Measurements from ENCODE around the gene RNF11. TPM values are rescaled to one million over a fixed set of nuclear protein-coding genes. Genes with fewer than 3 reads are reported as not detected.

Gene RNF11
- total RNA-seq, 1 donor from 2014 or later, result 126 TPM

- Histone ChIP-seq H3K27ac (ENCODE audit: low read depth, low read length) (no peak overlapping the region), H2AFZ (ENCODE audit: low read depth, low read length) (no peak overlapping the region), H3K4me1 (ENCODE audit: insufficient read depth, low read length) (peaks cover 13% of the 10 kb centered on the region), H3K36me3 (ENCODE audit: insufficient read depth, low read length) (no peaks in the 10 kb centered on the region), H3K27me3 (ENCODE audit: insufficient read depth, low read length) (no peaks in the 10 kb centered on the region), H3K4me3 (ENCODE audit: insufficient read depth, low read depth, low read length) (no peak overlapping the region), H3K9ac (ENCODE audit: low read length) (no peak overlapping the region), H3K4me2 (ENCODE audit: low read length) (no peak overlapping the region), H4K20me1 (ENCODE audit: insufficient read depth, low read length) (no peaks in the 10 kb centered on the region), H3K9me3 (ENCODE audit: insufficient read depth, low read depth, low read length) (no peaks in the 10 kb centered on the region), H3K79me2 (ENCODE audit: insufficient read depth, low read length) (no peaks in the 10 kb centered on the region)
- no peaks in the 10 kb centered on the region for H3K36me3 Mint-ChIP-seq (ENCODE audit: low read depth, unreplicated experiment)
- H3K27ac Mint-ChIP-seq (ENCODE audit: unreplicated experiment), result no peak overlapping the region
- H3K4me3 Mint-ChIP-seq (ENCODE audit: unreplicated experiment), result no peak overlapping the region
- peaks cover 16% of the 10 kb centered on the region for H3K4me1 Mint-ChIP-seq (ENCODE audit: low read depth, unreplicated experiment)
- FAIRE-seq (no peak), DNase-seq (ENCODE audit: low read depth) (no peak)
- H3K27me3 Mint-ChIP-seq (ENCODE audit: low read depth, unreplicated experiment), result peaks cover 3% of the 10 kb centered on the region
- H3K9me3 Mint-ChIP-seq (ENCODE audit: unreplicated experiment), result peaks cover 3% of the 10 kb centered on the region
- TF ChIP-seq CTCF (IDR thresholded peaks at IDR 0.05; ENCODE audit: insufficient read depth, low read depth, low read length) (no peak), EZH2 (IDR thresholded peaks at IDR 0.05; ENCODE audit: insufficient read depth, low read length) (no peak)
Observed at GRCh38 chr1:51310871-51311613, 75.0 kb downstream of the RNF11 start.

GRCh38 chr1:51311826-51312225 is 75.8 kb downstream of the RNF11 start:
- no peaks in the 10 kb centered on the region for H3K36me3 ChIP-seq (ENCODE audit: insufficient read depth, low read length)
- H3K4me1 Mint-ChIP-seq (ENCODE audit: low read depth, unreplicated experiment), result peaks cover 20% of the 10 kb centered on the region
- no peaks in the 10 kb centered on the region for H3K36me3 Mint-ChIP-seq (ENCODE audit: low read depth, unreplicated experiment)
- no peaks in the 10 kb centered on the region for H3K9me3 ChIP-seq (ENCODE audit: insufficient read depth, low read depth, low read length)
- H3K27me3 ChIP-seq (ENCODE audit: insufficient read depth, low read length), result no peaks in the 10 kb centered on the region
- peaks cover 3% of the 10 kb centered on the region for H3K9me3 Mint-ChIP-seq (ENCODE audit: unreplicated experiment)
- peaks cover 13% of the 10 kb centered on the region for H3K4me1 ChIP-seq (ENCODE audit: insufficient read depth, low read length)
- H4K20me1 ChIP-seq (ENCODE audit: insufficient read depth, low read length), result no peaks in the 10 kb centered on the region
- no peak overlapping the region for H3K4me3 ChIP-seq (ENCODE audit: insufficient read depth, low read depth, low read length)
- H3K4me3 Mint-ChIP-seq (ENCODE audit: unreplicated experiment), result no peak overlapping the region
- peaks cover 3% of the 10 kb centered on the region for H3K27me3 Mint-ChIP-seq (ENCODE audit: low read depth, unreplicated experiment)
- no peak overlapping the region for H3K9ac ChIP-seq (ENCODE audit: low read length)
- no peak overlapping the region for H3K27ac Mint-ChIP-seq (ENCODE audit: unreplicated experiment)
- H3K79me2 ChIP-seq (ENCODE audit: insufficient read depth, low read length), result no peaks in the 10 kb centered on the region
- DNase-seq (ENCODE audit: low read depth) (no peak), FAIRE-seq (no peak)
- no peak for TF ChIP-seq EZH2 (IDR thresholded peaks at IDR 0.05; ENCODE audit: insufficient read depth, low read length)
- no peak for TF ChIP-seq CTCF (IDR thresholded peaks at IDR 0.05; ENCODE audit: insufficient read depth, low read depth, low read length)
- H2AFZ ChIP-seq (ENCODE audit: low read depth, low read length), result no peak overlapping the region
- H3K27ac ChIP-seq (ENCODE audit: low read depth, low read length), result no peak overlapping the region
- H3K4me2 ChIP-seq (ENCODE audit: low read length), result no peak overlapping the region

- H3K4me2 ChIP-seq (ENCODE audit: low read length), result no peak overlapping the region
- H3K9me3 ChIP-seq (ENCODE audit: insufficient read depth, low read depth, low read length), result no peaks in the 10 kb centered on the region
- Mint-ChIP-seq H3K9me3 (ENCODE audit: unreplicated experiment) (peaks cover 3% of the 10 kb centered on the region), H3K27me3 (ENCODE audit: low read depth, unreplicated experiment) (peaks cover 3% of the 10 kb centered on the region), H3K36me3 (ENCODE audit: low read depth, unreplicated experiment) (no peaks in the 10 kb centered on the region), H3K4me1 (ENCODE audit: low read depth, unreplicated experiment) (peaks cover 22% of the 10 kb centered on the region), H3K4me3 (ENCODE audit: unreplicated experiment) (no peak overlapping the region), H3K27ac (ENCODE audit: unreplicated experiment) (no peak overlapping the region)
- no peak for TF ChIP-seq CTCF (IDR thresholded peaks at IDR 0.05; ENCODE audit: insufficient read depth, low read depth, low read length)
- TF ChIP-seq EZH2 (IDR thresholded peaks at IDR 0.05; ENCODE audit: insufficient read depth, low read length), result no peak
- H3K27ac ChIP-seq (ENCODE audit: low read depth, low read length), result no peak overlapping the region
- no peaks in the 10 kb centered on the region for H3K79me2 ChIP-seq (ENCODE audit: insufficient read depth, low read length)
- H3K4me1 ChIP-seq (ENCODE audit: insufficient read depth, low read length), result peaks cover 13% of the 10 kb centered on the region
- no peaks in the 10 kb centered on the region for H4K20me1 ChIP-seq (ENCODE audit: insufficient read depth, low read length)
- DNase-seq (ENCODE audit: low read depth) (no peak), FAIRE-seq (no peak)
- H3K4me3 ChIP-seq (ENCODE audit: insufficient read depth, low read depth, low read length), result no peak overlapping the region
- no peak overlapping the region for H3K9ac ChIP-seq (ENCODE audit: low read length)
- H2AFZ ChIP-seq (ENCODE audit: low read depth, low read length), result no peak overlapping the region
- H3K36me3 ChIP-seq (ENCODE audit: insufficient read depth, low read length), result no peaks in the 10 kb centered on the region
- H3K27me3 ChIP-seq (ENCODE audit: insufficient read depth, low read length), result no peaks in the 10 kb centered on the region
Observed at GRCh38 chr1:51312718-51313117, 76.6 kb downstream of the RNF11 start.
